ENCODE measurements around the gene EVI5. TPM values are rescaled to one million over a fixed set of nuclear protein-coding genes. Genes with fewer than 3 reads are reported as not detected.

EVI5 gene
- total and polyA plus RNA-seq, 3 experiments from 2014 or later: 0.10 to 27.7 (median 27.4) TPM

DNA sequence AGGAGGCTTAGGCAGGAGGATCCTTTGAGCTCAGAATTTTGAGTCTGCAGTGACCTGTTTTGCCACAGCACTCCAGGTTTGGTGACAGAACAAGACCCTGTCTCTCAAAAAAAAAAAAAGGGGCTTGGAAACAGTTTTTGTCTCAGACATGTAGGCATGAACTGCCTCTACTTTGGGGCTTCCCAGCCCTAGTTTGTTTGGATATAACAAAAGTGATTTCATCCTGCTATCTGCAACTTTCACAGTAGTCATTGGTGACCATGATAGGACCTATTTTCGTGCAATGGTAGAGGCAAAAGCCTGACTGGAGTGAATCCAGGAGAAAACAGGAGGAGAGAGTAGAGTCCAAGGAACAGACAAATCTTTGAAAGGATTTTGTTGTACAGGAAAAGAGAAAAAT is 20.3 kb upstream of the EVI5 start:
- H3K4me1 ChIP-seq (ENCODE audit: insufficient read depth, low read length): no peaks in the 10 kb centered on the region
- Mint-ChIP-seq H3K4me3 (no peak overlapping the region), H3K4me1 (peaks cover 2 to 11% (median 5%) of the 10 kb centered on the region in 3 donors), H3K9me3 (no peaks in the 10 kb centered on the region), H3K27ac (no peak overlapping the region), H3K36me3 (peaks cover 0 to 7% (median 1%) of the 10 kb centered on the region in 3 donors), H3K27me3 (peaks cover 0 to 5% of the 10 kb centered on the region in 2 donors)
- no peak overlapping the region for H3K4me3 ChIP-seq (ENCODE audit: low read length)
- no peak overlapping the region for H3K27ac ChIP-seq (ENCODE audit: low read depth, low read length)
- no peaks in the 10 kb centered on the region for H3K9me3 ChIP-seq (ENCODE audit: low read length)
- CTCF ChIA-PET: no interaction called here
- POLR2A ChIA-PET: no interaction called here
- no peaks in the 10 kb centered on the region for H3K36me3 ChIP-seq (ENCODE audit: insufficient read depth, low read length)
- H3K27me3 ChIP-seq (ENCODE audit: insufficient read depth, low read length, poor library complexity, severe bottlenecking): no peaks in the 10 kb centered on the region
- DNase-seq: no peak

DNA sequence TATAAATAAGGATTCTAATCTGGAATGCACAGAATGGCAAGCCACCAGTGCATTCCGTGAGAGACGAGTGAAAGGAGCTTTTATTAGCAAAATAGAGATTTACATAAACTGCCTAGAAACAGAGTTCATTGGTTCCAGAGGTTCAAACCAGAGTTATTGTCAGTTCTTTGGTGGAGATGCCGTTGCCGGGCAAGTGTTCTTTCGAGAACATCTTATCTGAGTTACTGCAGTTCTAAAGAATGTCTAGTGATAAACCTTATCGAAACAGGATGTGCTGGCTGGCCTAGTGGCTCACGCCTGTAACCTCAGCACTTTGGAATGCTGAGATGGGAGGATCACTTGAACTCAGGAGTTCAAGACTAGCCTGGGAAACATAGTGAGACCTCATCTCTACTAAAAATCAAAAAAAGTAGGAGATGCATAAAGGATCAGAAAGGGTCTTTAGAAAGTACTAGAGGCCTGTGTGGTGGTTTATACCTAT is 19.9 kb upstream of the EVI5 start:
- Mint-ChIP-seq H3K4me3 (peak overlapping the region in 1 of 7 donors; percentile 49), H3K36me3 (peaks cover 0 to 7% (median 1%) of the 10 kb centered on the region in 3 donors), H3K9me3 (no peaks in the 10 kb centered on the region), H3K27me3 (peaks cover 0 to 5% of the 10 kb centered on the region in 2 donors), H3K27ac (no peak overlapping the region), H3K4me1 (peaks cover 2 to 11% (median 5%) of the 10 kb centered on the region in 3 donors)
- Histone ChIP-seq H3K36me3 (ENCODE audit: insufficient read depth, low read length) (no peaks in the 10 kb centered on the region), H3K27ac (ENCODE audit: low read depth, low read length) (no peak overlapping the region), H3K4me1 (ENCODE audit: insufficient read depth, low read length) (no peaks in the 10 kb centered on the region), H3K4me3 (ENCODE audit: low read length) (no peak overlapping the region), H3K9me3 (ENCODE audit: low read length) (no peaks in the 10 kb centered on the region), H3K27me3 (ENCODE audit: insufficient read depth, low read length, poor library complexity, severe bottlenecking) (no peaks in the 10 kb centered on the region)
- POLR2A ChIA-PET: no interaction called here
- DNase-seq: peak in 1 of 5 donors; percentile 4
- CTCF ChIA-PET: no interaction called here

DNA sequence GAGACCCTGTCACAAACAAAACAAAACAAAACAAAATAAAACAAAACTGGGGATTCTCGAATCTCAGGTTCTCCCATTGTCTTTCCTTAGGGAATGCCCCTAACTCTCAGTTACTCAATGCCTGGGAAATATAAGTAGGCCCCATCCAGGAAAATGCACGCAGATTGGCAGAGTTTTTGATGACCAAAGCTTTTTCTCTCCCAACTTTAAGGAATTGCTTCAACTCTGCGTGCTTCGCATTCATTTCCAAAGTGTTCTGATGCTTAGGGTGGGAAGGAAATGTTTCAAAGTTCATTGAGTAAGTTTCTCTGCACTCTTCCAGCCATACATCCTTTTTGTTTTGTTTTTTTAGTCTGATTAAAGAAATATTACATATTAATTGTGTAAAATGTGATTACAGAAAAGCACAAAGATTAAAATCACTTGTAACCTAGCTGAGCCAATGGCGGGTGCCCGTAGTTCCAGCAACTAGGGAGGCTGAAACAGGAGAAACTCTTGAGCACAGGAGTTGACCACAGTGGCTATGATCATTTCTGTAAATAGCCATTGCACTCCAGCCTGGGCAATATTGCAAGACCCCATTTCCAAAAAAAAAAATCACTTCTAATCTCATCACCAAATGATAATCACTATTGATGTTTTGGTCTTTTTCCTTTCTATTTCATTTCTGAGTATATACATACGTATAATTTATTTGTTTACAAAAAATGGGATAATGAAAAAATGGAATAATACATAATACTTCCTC is 18.4 kb upstream of the EVI5 start:
- POLR2A ChIA-PET: interaction anchor here (0.6 kb wide), 1 partner anchor 893 kb away, joined by 3 read pairs; no protein-coding TSS in a partner anchor

DNA sequence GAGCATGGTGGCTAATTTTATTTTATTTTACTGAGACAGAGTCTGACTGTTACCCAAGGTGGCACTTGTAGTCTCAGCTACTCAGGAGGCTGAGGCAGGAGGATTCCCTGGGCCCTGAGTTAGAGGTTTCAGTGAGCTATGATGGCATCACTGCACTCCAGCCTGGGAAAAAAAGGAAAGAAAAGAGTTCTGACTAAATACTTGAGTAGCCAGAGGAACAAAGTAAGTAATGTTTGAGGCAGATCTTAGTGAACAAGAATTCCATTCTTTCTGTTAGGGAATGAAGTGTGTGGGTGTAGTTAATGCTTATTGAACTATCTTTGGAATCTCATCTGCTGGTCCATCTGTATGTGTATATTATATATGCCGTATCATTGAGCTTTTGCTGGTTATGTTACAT is 13.1 kb upstream of the EVI5 start:
- H3K27me3 ChIP-seq (ENCODE audit: insufficient read depth, low read length, poor library complexity, severe bottlenecking): no peaks in the 10 kb centered on the region
- H3K9me3 ChIP-seq (ENCODE audit: low read length): no peaks in the 10 kb centered on the region
- Mint-ChIP-seq H3K4me1 (no peaks in the 10 kb centered on the region), H3K4me3 (no peak overlapping the region), H3K36me3 (peaks cover 0 to 1% (median 0%) of the 10 kb centered on the region in 3 donors), H3K9me3 (no peaks in the 10 kb centered on the region), H3K27ac (no peak overlapping the region), H3K27me3 (peaks cover 10 to 30% of the 10 kb centered on the region in 2 donors)
- no peak overlapping the region for H3K27ac ChIP-seq (ENCODE audit: low read depth, low read length)
- no peaks in the 10 kb centered on the region for H3K36me3 ChIP-seq (ENCODE audit: insufficient read depth, low read length)
- ChIA-PET POLR2A (no interaction called here), CTCF (no interaction called here)
- no peaks in the 10 kb centered on the region for H3K4me1 ChIP-seq (ENCODE audit: insufficient read depth, low read length)
- H3K4me3 ChIP-seq (ENCODE audit: low read length): no peak overlapping the region
- no peak for DNase-seq

More for the DNA sequence above, 18.4 kb upstream of the EVI5 start:
- Histone ChIP-seq H3K27me3 (ENCODE audit: insufficient read depth, low read length, poor library complexity, severe bottlenecking) (no peaks in the 10 kb centered on the region), H3K27ac (ENCODE audit: low read depth, low read length) (no peak overlapping the region), H3K4me3 (ENCODE audit: low read length) (no peak overlapping the region), H3K9me3 (ENCODE audit: low read length) (no peaks in the 10 kb centered on the region), H3K4me1 (ENCODE audit: insufficient read depth, low read length) (no peaks in the 10 kb centered on the region), H3K36me3 (ENCODE audit: insufficient read depth, low read length) (no peaks in the 10 kb centered on the region)
- H3K4me1 Mint-ChIP-seq: peaks cover 2 to 11% (median 5%) of the 10 kb centered on the region in 3 donors
- H3K36me3 Mint-ChIP-seq: peaks cover 0 to 7% (median 1%) of the 10 kb centered on the region in 3 donors
- CTCF ChIA-PET: no interaction called here
- no peaks in the 10 kb centered on the region for H3K9me3 Mint-ChIP-seq
- no peak overlapping the region for H3K4me3 Mint-ChIP-seq
- H3K27me3 Mint-ChIP-seq: peaks cover under 1 to 5% of the 10 kb centered on the region in 2 donors
- no peak overlapping the region for H3K27ac Mint-ChIP-seq
- no peak for DNase-seq

DNA sequence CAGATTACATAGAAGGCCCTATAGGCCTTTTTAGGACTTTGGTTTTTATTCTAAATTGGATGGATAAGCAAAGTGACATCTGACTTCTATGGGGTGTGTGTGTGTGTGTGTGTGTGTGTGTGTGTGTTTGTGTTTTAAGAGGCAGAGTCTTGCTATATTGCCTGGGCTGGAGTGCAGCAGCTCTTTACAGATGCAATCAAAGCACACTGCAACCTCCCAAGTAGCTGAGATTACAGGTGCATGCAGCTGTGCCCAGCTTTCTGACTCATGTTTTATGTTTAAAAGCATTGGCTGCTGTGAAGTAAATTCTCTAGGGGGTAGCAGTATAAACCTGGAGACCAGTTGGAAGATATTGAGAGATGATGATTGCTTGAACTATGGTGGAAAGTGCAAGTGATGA is 12.4 kb upstream of the EVI5 start:
- Histone ChIP-seq H3K27me3 (ENCODE audit: insufficient read depth, low read length, poor library complexity, severe bottlenecking) (no peaks in the 10 kb centered on the region), H3K4me1 (ENCODE audit: insufficient read depth, low read length) (no peaks in the 10 kb centered on the region), H3K27ac (ENCODE audit: low read depth, low read length) (no peak overlapping the region), H3K36me3 (ENCODE audit: insufficient read depth, low read length) (no peaks in the 10 kb centered on the region), H3K4me3 (ENCODE audit: low read length) (no peak overlapping the region), H3K9me3 (ENCODE audit: low read length) (no peaks in the 10 kb centered on the region)
- DNase-seq: no peak
- Mint-ChIP-seq H3K9me3 (no peaks in the 10 kb centered on the region), H3K4me1 (no peaks in the 10 kb centered on the region), H3K27ac (no peak overlapping the region), H3K4me3 (no peak overlapping the region), H3K27me3 (peaks cover 12 to 30% of the 10 kb centered on the region in 2 donors), H3K36me3 (peaks cover 0 to 1% (median 0%) of the 10 kb centered on the region in 3 donors)
- ChIA-PET POLR2A (no interaction called here), CTCF (no interaction called here)

DNA sequence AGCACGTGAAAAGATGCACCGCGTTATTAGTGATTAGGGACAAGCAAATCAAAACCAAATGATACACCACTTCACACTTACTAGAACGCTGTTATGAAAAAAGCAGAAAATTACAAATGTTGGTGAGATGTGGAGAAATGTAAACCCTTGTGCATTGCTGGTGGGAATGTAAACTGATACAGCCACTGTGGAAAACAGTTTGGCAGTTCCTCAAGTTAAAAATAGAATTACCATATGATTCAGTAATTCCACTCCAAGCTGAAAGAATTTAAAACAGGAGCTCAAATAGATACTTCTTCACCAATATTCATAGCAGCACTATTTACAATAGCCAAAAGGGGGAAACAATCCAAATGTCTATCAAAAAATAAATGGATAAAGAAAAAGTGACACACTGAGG is 10.3 kb upstream of the EVI5 start:
- H3K4me1 ChIP-seq (ENCODE audit: insufficient read depth, low read length): no peaks in the 10 kb centered on the region
- POLR2A ChIA-PET: no interaction called here
- H3K27ac ChIP-seq (ENCODE audit: low read depth, low read length): no peak overlapping the region
- Mint-ChIP-seq H3K27me3 (peaks cover 12 to 47% of the 10 kb centered on the region in 2 donors), H3K36me3 (no peaks in the 10 kb centered on the region), H3K4me1 (no peaks in the 10 kb centered on the region), H3K4me3 (no peak overlapping the region), H3K27ac (no peak overlapping the region), H3K9me3 (no peaks in the 10 kb centered on the region)
- H3K27me3 ChIP-seq (ENCODE audit: insufficient read depth, low read length, poor library complexity, severe bottlenecking): no peaks in the 10 kb centered on the region
- CTCF ChIA-PET: no interaction called here
- DNase-seq: no peak
- no peak overlapping the region for H3K4me3 ChIP-seq (ENCODE audit: low read length)
- no peaks in the 10 kb centered on the region for H3K36me3 ChIP-seq (ENCODE audit: insufficient read depth, low read length)
- H3K9me3 ChIP-seq (ENCODE audit: low read length): no peaks in the 10 kb centered on the region

DNA sequence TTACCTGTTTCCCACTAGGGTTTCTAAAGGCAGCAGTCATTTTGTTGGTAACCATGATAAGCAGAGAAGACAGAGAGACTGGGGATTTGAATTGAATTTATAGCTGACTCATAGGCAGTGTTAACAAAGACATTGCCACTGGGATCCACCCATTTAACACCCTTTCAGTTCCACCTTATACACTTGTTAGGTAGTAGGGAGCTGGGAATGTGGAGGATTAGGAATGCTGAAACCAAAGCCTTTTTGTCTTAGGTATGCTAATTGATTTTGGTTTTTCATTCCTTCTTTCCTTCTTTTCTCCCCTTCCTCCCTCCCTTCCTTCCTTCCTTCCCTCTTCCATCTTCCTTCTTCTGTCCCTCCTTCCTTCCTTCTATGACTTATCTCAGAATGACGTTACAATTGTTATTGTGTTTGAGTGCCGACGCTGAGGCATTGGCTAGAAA is 7.5 kb upstream of the EVI5 start:
- H3K36me3 ChIP-seq (ENCODE audit: insufficient read depth, low read length): no peaks in the 10 kb centered on the region
- Mint-ChIP-seq H3K27ac (no peak overlapping the region), H3K27me3 (peaks cover 22 to 53% of the 10 kb centered on the region in 2 donors), H3K36me3 (no peaks in the 10 kb centered on the region), H3K4me3 (no peak overlapping the region), H3K9me3 (no peaks in the 10 kb centered on the region), H3K4me1 (no peaks in the 10 kb centered on the region)
- H3K9me3 ChIP-seq (ENCODE audit: low read length): no peaks in the 10 kb centered on the region
- peak overlapping the region; percentile 9 for H3K27ac ChIP-seq (ENCODE audit: low read depth, low read length)
- ChIA-PET POLR2A (no interaction called here), CTCF (interaction anchor here (0.7 kb wide), 1 partner anchor 36 kb away, joined by 3 read pairs; no protein-coding TSS in a partner anchor)
- H3K4me1 ChIP-seq (ENCODE audit: insufficient read depth, low read length): no peaks in the 10 kb centered on the region
- H3K27me3 ChIP-seq (ENCODE audit: insufficient read depth, low read length, poor library complexity, severe bottlenecking): no peaks in the 10 kb centered on the region
- no peak for DNase-seq
- no peak overlapping the region for H3K4me3 ChIP-seq (ENCODE audit: low read length)

DNA sequence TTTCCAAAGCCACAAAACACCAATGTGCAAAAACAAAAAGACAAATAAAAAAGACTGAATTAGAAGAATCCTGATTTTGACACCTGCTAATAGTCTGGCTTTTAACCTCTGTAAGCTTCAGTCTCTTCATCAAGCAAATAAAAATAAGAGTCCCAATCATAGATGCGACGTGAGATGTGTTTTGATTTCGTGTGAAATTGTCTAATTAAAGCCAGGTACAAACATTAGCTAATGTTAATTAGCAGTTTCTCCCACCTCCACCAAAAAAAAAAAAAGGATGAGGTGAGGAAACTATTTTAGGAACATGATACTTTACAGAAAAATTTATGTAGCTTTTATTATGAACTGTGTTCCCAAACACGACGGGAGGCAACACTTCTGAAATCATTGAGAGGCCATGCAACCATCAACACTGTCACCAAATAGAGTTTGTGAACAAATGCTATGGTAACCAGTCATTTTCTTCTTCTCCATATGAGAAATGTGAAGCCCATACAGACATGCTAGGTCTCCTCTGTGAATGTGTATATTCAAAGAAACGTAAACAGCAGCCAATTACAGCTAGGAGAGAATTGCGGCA is 6.7 kb upstream of the EVI5 start:
- H3K27ac ChIP-seq (ENCODE audit: low read depth, low read length): no peak overlapping the region
- peaks cover 26 to 61% of the 10 kb centered on the region in 2 donors for H3K27me3 Mint-ChIP-seq

More for the DNA sequence above, 6.7 kb upstream of the EVI5 start:
- Mint-ChIP-seq H3K36me3 (no peaks in the 10 kb centered on the region), H3K9me3 (no peaks in the 10 kb centered on the region), H3K4me1 (no peaks in the 10 kb centered on the region), H3K27ac (peak overlapping the region in 1 of 8 donors; percentile 38), H3K4me3 (no peak overlapping the region)
- no peak overlapping the region for H3K4me3 ChIP-seq (ENCODE audit: low read length)
- DNase-seq: no peak
- no peaks in the 10 kb centered on the region for H3K9me3 ChIP-seq (ENCODE audit: low read length)
- ChIA-PET POLR2A (no interaction called here), CTCF (interaction anchor here (0.7 kb wide), 1 partner anchor 36 kb away, joined by 3 read pairs; no protein-coding TSS in a partner anchor)
- no peaks in the 10 kb centered on the region for H3K4me1 ChIP-seq (ENCODE audit: insufficient read depth, low read length)
- H3K36me3 ChIP-seq (ENCODE audit: insufficient read depth, low read length): no peaks in the 10 kb centered on the region
- H3K27me3 ChIP-seq (ENCODE audit: insufficient read depth, low read length, poor library complexity, severe bottlenecking): no peaks in the 10 kb centered on the region

All from CD8-positive, alpha-beta memory T cell (primary cell).